ENCODE data around the gene PNPO. TPM values are rescaled to one million over a fixed set of nuclear protein-coding genes. Genes with fewer than 3 reads are reported as not detected.

Gene PNPO
- total and polyA plus RNA-seq, 4 donors, result 27.8 to 102 (median 51.3) TPM

- no peak for TF ChIP-seq NR2F2 (IDR thresholded peaks at IDR 0.05)
- no peak for TF ChIP-seq ZBTB33 (IDR thresholded peaks at IDR 0.05)
- TF ChIP-seq MAX (IDR thresholded peaks at IDR 0.05), result no peak
- Histone ChIP-seq H3K4me3 (ENCODE audit: low read depth in 1 of 3, low read length in 3 of 3) (peak overlapping the region; percentile 76 to 87 (median 86)), H3K9ac (ENCODE audit: low read depth in 1 of 2, low read length in 2 of 2) (peak overlapping the region; percentile 90 to 97), H3K27me3 (ENCODE audit: control insufficient read depth in 4 of 4, insufficient read depth in 4 of 4, low read length in 3 of 4) (no peaks in the 10 kb centered on the region), H3K9me3 (ENCODE audit: control insufficient read depth in 4 of 4, low read length in 3 of 4) (no peaks in the 10 kb centered on the region), H3K36me3 (ENCODE audit: control insufficient read depth in 4 of 4, insufficient read depth in 3 of 4, low read depth in 1 of 4, low read length in 3 of 4) (no peaks in the 10 kb centered on the region), H3K4me1 (ENCODE audit: control insufficient read depth in 4 of 4, insufficient read depth in 4 of 4, low read length in 3 of 4) (peaks cover 3 to 24% (median 13%) of the 10 kb centered on the region in 4 donors), H3K27ac (ENCODE audit: low read depth in 1 of 2, low read length in 2 of 2) (peak overlapping the region; percentile 89 to 94)
- WGBS, result 4% methylated on average over 22 of the region's 22 CpGs
- no peak for DNase-seq (ENCODE audit: low spot score)
These were observed 44.5 kb upstream of the PNPO start for GRCh38 chr17:47896672-47897490.

- TF ChIP-seq NR2F2 (IDR thresholded peaks at IDR 0.05) (no peak), EGR1 (IDR thresholded peaks at IDR 0.05; ENCODE audit: low read depth in 2 of 2) (no peak), GABPA (IDR thresholded peaks at IDR 0.05 in 1 of 2, conservative IDR thresholded peaks at IDR 0.05 in 1 of 2) (no peak), YY1 (IDR thresholded peaks at IDR 0.05) (no peak), RXRA (IDR thresholded peaks at IDR 0.05) (no peak), TAF1 (conservative IDR thresholded peaks at IDR 0.05) (no peak), MAX (IDR thresholded peaks at IDR 0.05) (no peak), REST (IDR thresholded peaks at IDR 0.05) (no peak), FOXA1 (IDR thresholded peaks at IDR 0.05) (no peak), RAD21 (IDR thresholded peaks at IDR 0.05) (no peak), FOXA2 (IDR thresholded peaks at IDR 0.05) (no peak), CTCF (IDR thresholded peaks at IDR 0.05; ENCODE audit: low read depth, low read length, missing input control) (no peak), HNF4A (conservative IDR thresholded peaks at IDR 0.05) (no peak), JUND (IDR thresholded peaks at IDR 0.05) (no peak)
These were observed 43.8 kb upstream of the PNPO start for GRCh38 chr17:47897561-47897960.

More at GRCh38 chr17:47897561-47897960, 43.8 kb upstream of the PNPO start:
- DNase-seq (ENCODE audit: low spot score), result no peak
- Histone ChIP-seq H3K4me3 (ENCODE audit: low read depth in 1 of 3, low read length in 3 of 3) (no peak overlapping the region), H3K27me3 (ENCODE audit: control insufficient read depth in 4 of 4, insufficient read depth in 4 of 4, low read length in 3 of 4) (no peaks in the 10 kb centered on the region), H3K9ac (ENCODE audit: low read depth in 1 of 2, low read length in 2 of 2) (peak overlapping the region in 1 of 2 donors; percentile 90), H3K36me3 (ENCODE audit: control insufficient read depth in 4 of 4, insufficient read depth in 3 of 4, low read depth in 1 of 4, low read length in 3 of 4) (no peaks in the 10 kb centered on the region), H3K9me3 (ENCODE audit: control insufficient read depth in 4 of 4, low read length in 3 of 4) (no peaks in the 10 kb centered on the region), H3K27ac (ENCODE audit: low read depth in 1 of 2, low read length in 2 of 2) (no peak overlapping the region), H3K4me1 (ENCODE audit: control insufficient read depth in 4 of 4, insufficient read depth in 4 of 4, low read length in 3 of 4) (peaks cover 3 to 24% (median 13%) of the 10 kb centered on the region in 4 donors)
- WGBS, result 86% methylated on average over 5 of the region's 5 CpGs
